Stimulated activated CD8-positive, alpha-beta memory T cell treated with anti-CD3 and anti-CD28 coated beads, Interleukin-2, amount 100 ng/mL, for 1 hour (primary cell): ENCODE measurements around the gene ARF3.

Experiments used
- DNase-seq, 2 donors: peaks; one replicate each; pipeline ENCODE4 v3.0.0-alpha.2; 2020; ENCODE audit warnings: low read depth in 2 of 2

ARF3 gene

GRCh38 chr12:48957141-48958048, at the start of gene ARF3:
Gene ARF3 (minus strand): TSS chr12:48957487. CDS start chr12:48941095, 16,392 bp downstream.
- DNase-seq: peak; percentile 84 to 85

GRCh38 chr12:49000346-49000745, 43.1 kb upstream of the ARF3 start:
- DNase-seq: no peak

GRCh38 chr12:48999371-49000131, 42.3 kb upstream of the ARF3 start, which contains the start of gene DDN:
Gene DDN (minus strand): TSS chr12:48999375. CDS start chr12:48999287, 88 bp downstream.
- no peak for DNase-seq

GRCh38 chr12:48998497-48999353, 41.4 kb upstream of the ARF3 start:
- DNase-seq: no peak

GRCh38 chr12:48997719-48998496, 40.6 kb upstream of the ARF3 start:
- DNase-seq: no peak

- DNase-seq: peak in 1 of 2 donors; percentile 31
Observed at GRCh38 chr12:48996794-48997718, 39.8 kb upstream of the ARF3 start.

GRCh38 chr12:48995086-48995879, 38.0 kb upstream of the ARF3 start:
- DNase-seq: peak in 1 of 2 donors; percentile 29

GRCh38 chr12:48994224-48995085, 37.2 kb upstream of the ARF3 start:
- no peak for DNase-seq

GRCh38 chr12:48993787-48994186, 36.5 kb upstream of the ARF3 start:
- DNase-seq: no peak

- DNase-seq: no peak
Observed at GRCh38 chr12:48991247-48992050, 34.2 kb upstream of the ARF3 start.

- no peak for DNase-seq
Observed at GRCh38 chr12:48990552-48990951, 33.3 kb upstream of the ARF3 start.

GRCh38 chr12:48988030-48988649, 30.9 kb upstream of the ARF3 start:
- peak in 1 of 2 donors; percentile 58 for DNase-seq

- no peak for DNase-seq
Observed at GRCh38 chr12:48986720-48987291, 29.5 kb upstream of the ARF3 start.

GRCh38 chr12:48985901-48986300, 28.6 kb upstream of the ARF3 start:
- no peak for DNase-seq

GRCh38 chr12:48985475-48985897, 28.2 kb upstream of the ARF3 start:
- no peak for DNase-seq

GRCh38 chr12:48982397-48983080, 25.3 kb upstream of the ARF3 start:
- no peak for DNase-seq
